PC-3 (cell line): ENCODE measurements around the gene PDE11A. TPM values are rescaled to one million over a fixed set of nuclear protein-coding genes. Genes with fewer than 3 reads are reported as not detected.

Experiments
- ATAC-seq: fragments of 200-7000 bp; cut with Tn5 transposase; 2 replicates; pipeline ENCODE4 v1.9.1; 2020; ENCODE audit warnings: mild to moderate bottlenecking, moderate library complexity
- BruUV-seq: library from RNA; stranded (reverse); fragments of 400-500 nt; replicated peaks from 2 replicates; lab custom pipeline; 2021; lab: Mats Ljungman, UMichigan
- CTCF ChIA-PET: fragments of 300-600 bp; sonication (Branson Sonifier 250); formaldehyde crosslinking; loops from one replicate; lab custom pipeline; 2022; ENCODE audit warnings: antibody characterized with exemption; lab: Charles Lee
- POLR2A ChIA-PET: fragments of 300-600 bp; sonication (Branson Sonifier 250); formaldehyde crosslinking; loops from one replicate; lab custom pipeline; 2022; ENCODE audit warnings: antibody characterized with exemption; ENCODE audit not compliant: unreplicated experiment; lab: Charles Lee
- DNase-seq: peaks from one replicate; pipeline ENCODE4 v3.0.0-alpha.2; 2015
- H2AFZ ChIP-seq: fragments of 300-600 bp; sonication (generic); 2 replicates; pipeline ENCODE4 v1.6.0; 2016; ENCODE audit warnings: antibody characterized with exemption, low read length
- H3F3A ChIP-seq: fragments of 300-600 bp; sonication (generic); one replicate; pipeline ENCODE4 v1.6.0; 2017; ENCODE audit warnings: antibody characterized with exemption, low read length, control low read depth, mild to moderate bottlenecking; ENCODE audit not compliant: unreplicated experiment
- H3K27ac ChIP-seq: fragments of 300-600 bp; sonication (generic); 2 replicates; pipeline ENCODE4 v1.5.1; 2016; ENCODE audit warnings: mild to moderate bottlenecking, low read length
- H3K27me3 ChIP-seq: fragments of 300-600 bp; sonication (generic); 2 replicates; pipeline ENCODE4 v1.6.1; 2016; ENCODE audit warnings: low read length, mixed read lengths
- H3K36me3 ChIP-seq: fragments of 300-600 bp; sonication (generic); 2 replicates; pipeline ENCODE4 v1.6.1; 2016; ENCODE audit warnings: low read depth, mixed run types, low read length, mixed read lengths
- H3K4me1 ChIP-seq: fragments of 300-600 bp; sonication (generic); 2 replicates; pipeline ENCODE4 v1.5.1; 2016; ENCODE audit warnings: low read length; ENCODE audit not compliant: insufficient read depth
- H3K4me2 ChIP-seq: fragments of 300-600 bp; sonication (generic); 2 replicates; pipeline ENCODE4 v1.6.0; 2016; ENCODE audit warnings: low read length
- H3K4me3 ChIP-seq: fragments of 300-600 bp; sonication (generic); 2 replicates; pipeline ENCODE4 v1.5.1; 2016; ENCODE audit warnings: mild to moderate bottlenecking, low read length, mixed read lengths
- H3K79me2 ChIP-seq: fragments of 300-600 bp; sonication (generic); 2 replicates; pipeline ENCODE4 v1.6.1; 2017; ENCODE audit warnings: low read length, mixed read lengths
- H3K9ac ChIP-seq: fragments of 300-600 bp; sonication (generic); 2 replicates; pipeline ENCODE4 v1.6.0; 2016; ENCODE audit warnings: mild to moderate bottlenecking, low read length
- H3K9me2 ChIP-seq: fragments of 300-600 bp; sonication (generic); replicated peaks from 2 replicates; pipeline ENCODE4 v1.6.1; 2016; ENCODE audit warnings: mixed run types, low read length, mixed read lengths
- H3K9me3 ChIP-seq: fragments of 300-600 bp; sonication (generic); 2 replicates; pipeline ENCODE4 v1.6.1; 2016; ENCODE audit warnings: low read length, mixed read lengths
- H4K20me1 ChIP-seq: fragments of 300-600 bp; sonication (generic); 2 replicates; pipeline ENCODE4 v1.6.1; 2016; ENCODE audit warnings: low read length, mixed read lengths
- EZH2 ChIP-seq: fragments of 300-600 bp; sonication (generic); IDR thresholded peaks from one replicate; pipeline ENCODE4 v1.6.1; 2017; ENCODE audit warnings: antibody characterized with exemption, mild to moderate bottlenecking, low read length; ENCODE audit not compliant: unreplicated experiment
- EZH2phosphoT487 ChIP-seq: fragments of 300-600 bp; sonication (generic); IDR thresholded peaks from 2 replicates; pipeline ENCODE4 v1.6.1; 2018; ENCODE audit warnings: mild to moderate bottlenecking, antibody characterized with exemption, low read length, borderline replicate concordance
- intact Hi-C: fragments of 100-400 bp; cut with micrococcal nuclease; formaldehyde crosslinking; loops from 2 replicates; pipeline ENCODE4 v1.9.0; 2023
- total RNA-seq: library from RNA; depleted of rRNA; stranded (reverse); fragments of >200 nt; gene quantifications from 2 replicates; pipeline ENCODE4 v1.2.3, GENCODE V29; 2014
- TF ChIP-seq, protein P1 (sequence below): fragments of 300-600 bp; sonication (generic); conservative IDR thresholded peaks from 2 replicates; pipeline ENCODE4 v1.5.1; 2017; ENCODE audit warnings: antibody characterized with exemption, low read depth, mild to moderate bottlenecking, low read length

The PDE11A gene
- total RNA-seq, 1 experiment from 2014 or later = 0.15 TPM

DNA sequence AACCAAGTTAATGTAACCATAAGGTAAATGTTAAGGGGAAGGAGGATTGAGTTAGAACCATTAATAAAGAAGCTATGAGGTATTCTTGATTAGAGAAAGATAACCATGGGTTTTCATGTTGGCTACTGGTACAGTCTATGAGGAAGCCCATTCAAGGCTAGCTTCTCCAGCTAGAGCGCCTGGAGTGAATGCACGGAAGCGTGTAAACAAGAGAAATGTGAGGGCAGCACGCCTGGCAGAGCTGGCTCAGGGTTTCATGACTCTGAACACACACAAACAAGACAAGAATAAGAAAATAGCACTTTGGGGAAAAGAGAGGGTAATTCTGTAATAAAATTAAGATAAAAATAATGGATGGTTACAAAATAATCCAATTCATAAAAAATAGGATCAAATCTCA lies 255.3 kb downstream of the PDE11A start:
- H3K9me2 ChIP-seq = no peaks in the 10 kb centered on the region
- no peaks in the 10 kb centered on the region for H3K36me3 ChIP-seq
- H2AFZ ChIP-seq = no peak overlapping the region
- no peak for ATAC-seq
- TF ChIP-seq EZH2 = no peak
- TF ChIP-seq, protein P1, sequence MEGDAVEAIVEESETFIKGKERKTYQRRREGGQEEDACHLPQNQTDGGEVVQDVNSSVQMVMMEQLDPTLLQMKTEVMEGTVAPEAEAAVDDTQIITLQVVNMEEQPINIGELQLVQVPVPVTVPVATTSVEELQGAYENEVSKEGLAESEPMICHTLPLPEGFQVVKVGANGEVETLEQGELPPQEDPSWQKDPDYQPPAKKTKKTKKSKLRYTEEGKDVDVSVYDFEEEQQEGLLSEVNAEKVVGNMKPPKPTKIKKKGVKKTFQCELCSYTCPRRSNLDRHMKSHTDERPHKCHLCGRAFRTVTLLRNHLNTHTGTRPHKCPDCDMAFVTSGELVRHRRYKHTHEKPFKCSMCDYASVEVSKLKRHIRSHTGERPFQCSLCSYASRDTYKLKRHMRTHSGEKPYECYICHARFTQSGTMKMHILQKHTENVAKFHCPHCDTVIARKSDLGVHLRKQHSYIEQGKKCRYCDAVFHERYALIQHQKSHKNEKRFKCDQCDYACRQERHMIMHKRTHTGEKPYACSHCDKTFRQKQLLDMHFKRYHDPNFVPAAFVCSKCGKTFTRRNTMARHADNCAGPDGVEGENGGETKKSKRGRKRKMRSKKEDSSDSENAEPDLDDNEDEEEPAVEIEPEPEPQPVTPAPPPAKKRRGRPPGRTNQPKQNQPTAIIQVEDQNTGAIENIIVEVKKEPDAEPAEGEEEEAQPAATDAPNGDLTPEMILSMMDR = no peak
- TF ChIP-seq EZH2phosphoT487 = no peak
- intact Hi-C loops = no loop called here
- no peak overlapping the region for H3K4me3 ChIP-seq
- H3K9me3 ChIP-seq = no peaks in the 10 kb centered on the region
- H3K4me1 ChIP-seq = no peaks in the 10 kb centered on the region
- H3K4me2 ChIP-seq = no peak overlapping the region
- DNase-seq = no peak
- no TSS peak for BruUV-seq
- H3K27ac ChIP-seq = no peak overlapping the region
- no peaks in the 10 kb centered on the region for H4K20me1 ChIP-seq
- no peaks in the 10 kb centered on the region for H3F3A ChIP-seq
- H3K27me3 ChIP-seq = peaks cover under 1% of the 10 kb centered on the region; the same call in 1 of the 2 replicates
- no peak overlapping the region for H3K9ac ChIP-seq
- ChIA-PET CTCF (no interaction called here), POLR2A (no interaction called here)
- no peaks in the 10 kb centered on the region for H3K79me2 ChIP-seq

DNA sequence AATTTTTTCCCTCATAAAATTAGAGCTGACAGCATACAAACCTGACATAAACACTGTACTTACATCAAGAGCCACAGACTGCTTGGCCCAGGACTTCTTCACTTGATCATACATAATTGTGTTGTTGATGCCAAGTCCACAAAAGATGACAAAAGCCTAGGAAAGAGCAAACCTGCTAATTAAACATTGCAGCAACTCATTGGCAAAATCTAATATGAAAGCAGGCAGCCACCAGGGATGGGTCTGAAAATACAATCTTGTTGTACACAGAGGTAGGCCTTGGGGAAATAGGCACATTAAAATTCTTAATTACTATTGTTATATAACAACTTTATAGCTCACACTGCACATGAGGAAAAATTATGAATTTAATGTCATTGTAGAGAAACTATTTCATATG lies 255.8 kb downstream of the PDE11A start:
- DNase-seq = no peak
- Histone ChIP-seq H3K27me3 (no peaks in the 10 kb centered on the region; the same call in 1 of the 2 replicates), H3F3A (no peaks in the 10 kb centered on the region), H3K9ac (no peak overlapping the region), H3K79me2 (no peaks in the 10 kb centered on the region), H2AFZ (no peak overlapping the region), H3K9me3 (no peaks in the 10 kb centered on the region), H3K27ac (no peak overlapping the region), H4K20me1 (no peaks in the 10 kb centered on the region), H3K36me3 (no peaks in the 10 kb centered on the region), H3K9me2 (no peaks in the 10 kb centered on the region), H3K4me2 (no peak overlapping the region), H3K4me1 (no peaks in the 10 kb centered on the region), H3K4me3 (no peak overlapping the region)
- ChIA-PET CTCF (no interaction called here), POLR2A (no interaction called here)
- TF ChIP-seq EZH2phosphoT487 (no peak), EZH2 (no peak)
- TF ChIP-seq, protein P1 = no peak
- no TSS peak for BruUV-seq
- intact Hi-C loops = no loop called here
- no peak for ATAC-seq

DNA sequence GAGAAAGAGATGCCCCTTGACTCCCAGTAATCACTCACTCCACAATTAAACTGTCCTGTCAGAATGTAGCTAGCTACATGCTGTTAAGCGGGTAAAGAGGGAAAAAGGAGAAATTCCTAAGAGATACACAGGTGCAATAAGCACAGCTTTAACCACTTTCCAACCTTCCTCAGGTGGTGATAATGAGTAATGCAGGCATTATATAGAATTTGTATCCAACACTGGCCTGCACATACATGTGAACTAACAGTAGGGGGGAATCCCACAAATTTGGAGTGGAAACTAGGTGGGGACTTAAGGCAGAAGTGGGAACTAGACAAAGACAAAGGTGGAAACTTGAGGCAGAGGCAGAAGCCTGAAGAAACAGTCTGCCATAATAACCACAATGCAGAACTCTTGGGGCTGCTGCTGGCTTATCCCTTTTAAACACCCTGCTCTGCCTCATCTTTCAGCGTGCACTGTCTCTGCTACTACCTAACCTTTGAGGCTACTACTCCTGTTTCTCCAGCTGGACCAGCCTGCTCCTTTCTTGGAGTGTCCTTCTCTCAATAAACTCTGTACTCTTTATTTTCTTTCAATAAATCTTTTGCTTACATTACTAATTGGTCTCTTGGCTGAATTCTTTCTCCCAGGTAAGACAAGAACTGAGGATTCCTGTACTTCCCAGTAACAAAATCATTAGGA lies 259.7 kb downstream of the PDE11A start:
- BruUV-seq = no TSS peak
- Histone ChIP-seq H4K20me1 (no peaks in the 10 kb centered on the region), H3K27me3 (no peaks in the 10 kb centered on the region; the same call in 1 of the 2 replicates), H3K9ac (no peak overlapping the region), H2AFZ (no peak overlapping the region), H3K9me2 (no peaks in the 10 kb centered on the region), H3K27ac (no peak overlapping the region), H3K4me2 (no peak overlapping the region), H3K4me3 (no peak overlapping the region), H3K9me3 (no peaks in the 10 kb centered on the region), H3K36me3 (no peaks in the 10 kb centered on the region), H3F3A (no peaks in the 10 kb centered on the region), H3K79me2 (no peaks in the 10 kb centered on the region), H3K4me1 (no peaks in the 10 kb centered on the region)
- no peak for TF ChIP-seq EZH2phosphoT487
- TF ChIP-seq, protein P1 = peak; percentile 21; the same call in 1 of the 2 replicates
- ChIA-PET CTCF (interaction anchor here (0.6 kb wide), 1 partner anchor 40 kb away, joined by 5 read pairs; no protein-coding TSS in a partner anchor), POLR2A (no interaction called here)
- intact Hi-C loops = no loop called here
- ATAC-seq = peak; percentile 42; the same call in 1 of the 2 replicates
- peak; percentile 15 for DNase-seq
